ENCODE data around the gene PAM16.
A peak's percentile ranks its signal among the peaks of the same experiment; 100 is the strongest.
"Not testable (repeated sequence)": the region's sequence is repeated elsewhere in the genome, so short reads cannot be mapped to it uniquely, and the experiment has no call there.

Gene PAM16

GRCh38 chr16:4359914-4360313, 8.8 kb upstream of the PAM16 start:
- in situ Hi-C loops (cut with HindIII; ENCODE audit: low pct_ligation_motif_present, low pct_unique_long_range_greater_than_20kb, low sequenced_read_pairs) = no loop called here
- no peak for DNase-seq

- peak; percentile 48 for DNase-seq
- in situ Hi-C loops (cut with HindIII; ENCODE audit: low pct_ligation_motif_present, low pct_unique_long_range_greater_than_20kb, low sequenced_read_pairs) = no loop called here
These were observed 7.9 kb upstream of the PAM16 start for GRCh38 chr16:4358831-4359561.

GRCh38 chr16:4358236-4358635, 7.1 kb upstream of the PAM16 start:
- no peak for DNase-seq
- in situ Hi-C loops (cut with HindIII; ENCODE audit: low pct_ligation_motif_present, low pct_unique_long_range_greater_than_20kb, low sequenced_read_pairs) = no loop called here

- DNase-seq = no peak
- in situ Hi-C loops (cut with HindIII; ENCODE audit: low pct_ligation_motif_present, low pct_unique_long_range_greater_than_20kb, low sequenced_read_pairs) = no loop called here
These were observed 5.7 kb upstream of the PAM16 start for GRCh38 chr16:4356820-4357219.

GRCh38 chr16:4354512-4355409, 3.6 kb upstream of the PAM16 start:
- in situ Hi-C loops (cut with HindIII; ENCODE audit: low pct_ligation_motif_present, low pct_unique_long_range_greater_than_20kb, low sequenced_read_pairs) = no loop called here
- DNase-seq = no peak

GRCh38 chr16:4353675-4354074, 2.6 kb upstream of the PAM16 start:
- in situ Hi-C loops (cut with HindIII; ENCODE audit: low pct_ligation_motif_present, low pct_unique_long_range_greater_than_20kb, low sequenced_read_pairs) = no loop called here
- DNase-seq = no peak

- in situ Hi-C loops (cut with HindIII; ENCODE audit: low pct_ligation_motif_present, low pct_unique_long_range_greater_than_20kb, low sequenced_read_pairs) = no loop called here
- DNase-seq = no peak
These were observed 1.7 kb upstream of the PAM16 start for GRCh38 chr16:4352843-4353242.

- in situ Hi-C loops (cut with HindIII; ENCODE audit: low pct_ligation_motif_present, low pct_unique_long_range_greater_than_20kb, low sequenced_read_pairs) = no loop called here
- DNase-seq = no peak
These were observed 759 bp upstream of the PAM16 start for GRCh38 chr16:4351880-4352279.

- in situ Hi-C loops (cut with HindIII; ENCODE audit: low pct_ligation_motif_present, low pct_unique_long_range_greater_than_20kb, low sequenced_read_pairs) = no loop called here
- no peak for DNase-seq
These were observed 745 bp downstream of the PAM16 start for GRCh38 chr16:4350365-4350786.

- no peak for DNase-seq
- in situ Hi-C loops (cut with HindIII; ENCODE audit: low pct_ligation_motif_present, low pct_unique_long_range_greater_than_20kb, low sequenced_read_pairs) = no loop called here
These were observed 1.8 kb downstream of the PAM16 start for GRCh38 chr16:4349332-4349731.

GRCh38 chr16:4347765-4348509, 3.2 kb downstream of the PAM16 start:
- DNase-seq = no peak
- in situ Hi-C loops (cut with HindIII; ENCODE audit: low pct_ligation_motif_present, low pct_unique_long_range_greater_than_20kb, low sequenced_read_pairs) = no loop called here

- no peak for DNase-seq
- in situ Hi-C loops (cut with HindIII; ENCODE audit: low pct_ligation_motif_present, low pct_unique_long_range_greater_than_20kb, low sequenced_read_pairs) = no loop called here
These were observed 4.1 kb downstream of the PAM16 start for GRCh38 chr16:4347010-4347409.

- DNase-seq = no peak
- in situ Hi-C loops (cut with HindIII; ENCODE audit: low pct_ligation_motif_present, low pct_unique_long_range_greater_than_20kb, low sequenced_read_pairs) = no loop called here
These were observed 5.0 kb downstream of the PAM16 start for GRCh38 chr16:4345836-4346781.

- in situ Hi-C loops (cut with HindIII; ENCODE audit: low pct_ligation_motif_present, low pct_unique_long_range_greater_than_20kb, low sequenced_read_pairs) = no loop called here
These were observed 5.9 kb downstream of the PAM16 start for GRCh38 chr16:4344983-4345835.

GRCh38 chr16:4344300-4344982, 6.7 kb downstream of the PAM16 start:
- in situ Hi-C loops (cut with HindIII; ENCODE audit: low pct_ligation_motif_present, low pct_unique_long_range_greater_than_20kb, low sequenced_read_pairs); DNase-seq: not testable (repeated sequence)

More at GRCh38 chr16:4344983-4345835, 5.9 kb downstream of the PAM16 start:
- no peak for DNase-seq

- no peak for DNase-seq
- in situ Hi-C loops (cut with HindIII; ENCODE audit: low pct_ligation_motif_present, low pct_unique_long_range_greater_than_20kb, low sequenced_read_pairs) = no loop called here
These were observed 8.0 kb downstream of the PAM16 start for GRCh38 chr16:4342866-4343744.
